Hippocampal formation (tissue), 2 donors: ENCODE data around the gene RBMY1E.
"Not testable (repeated sequence)": the region's sequence is repeated elsewhere in the genome, so short reads cannot be mapped to it uniquely, and the experiment has no call there.

Source experiments
- DNase-seq, 2 donors: peaks; one replicate each; lab custom pipeline; 2025; lab: John Stamatoyannopoulos, UW

RBMY1E gene

DNA sequence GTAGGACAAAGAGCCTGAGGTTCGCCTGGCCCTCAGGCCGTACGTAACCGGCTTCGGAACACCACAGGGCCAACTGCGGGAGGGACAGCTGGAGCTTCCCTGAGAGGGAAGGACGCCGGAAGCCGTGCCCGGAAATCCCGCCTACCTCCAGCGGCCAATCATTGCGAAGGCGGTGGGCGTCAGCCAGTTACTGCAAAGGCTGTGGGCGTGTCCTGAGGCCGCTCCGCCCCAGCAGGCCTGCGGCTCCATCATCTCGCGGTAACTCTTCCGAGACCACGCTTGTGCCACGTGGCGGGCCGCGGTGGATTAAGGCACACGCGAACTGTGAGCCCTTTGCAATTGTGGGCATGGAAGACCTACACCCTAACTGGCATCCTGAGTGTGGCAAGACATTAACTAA, at the start of gene RBMY1E:
Gene RBMY1E, minus strand, starts transcription at position 101 of the 400 bp plus-strand sequence. CDS start 1,978 bp downstream, outside the sequence.
- not testable (repeated sequence) for DNase-seq

DNA sequence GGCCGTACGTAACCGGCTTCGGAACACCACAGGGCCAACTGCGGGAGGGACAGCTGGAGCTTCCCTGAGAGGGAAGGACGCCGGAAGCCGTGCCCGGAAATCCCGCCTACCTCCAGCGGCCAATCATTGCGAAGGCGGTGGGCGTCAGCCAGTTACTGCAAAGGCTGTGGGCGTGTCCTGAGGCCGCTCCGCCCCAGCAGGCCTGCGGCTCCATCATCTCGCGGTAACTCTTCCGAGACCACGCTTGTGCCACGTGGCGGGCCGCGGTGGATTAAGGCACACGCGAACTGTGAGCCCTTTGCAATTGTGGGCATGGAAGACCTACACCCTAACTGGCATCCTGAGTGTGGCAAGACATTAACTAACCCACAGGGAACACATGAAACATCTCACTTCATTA, 23.4 kb downstream of the RBMY1E start, which contains the start of gene RBMY1D:
Gene RBMY1D, minus strand, starts transcription at position 101 of the 400 bp plus-strand sequence. CDS start 2,013 bp downstream, outside the sequence.
- not testable (repeated sequence) for DNase-seq

GRCh38 chrY:21869407-21870076, 48.3 kb downstream of the RBMY1E start:
- not testable (repeated sequence) for DNase-seq
